HG02885 (cell line): ENCODE results near the gene B3GNT4.
"Not testable (repeated sequence)": the region's sequence is repeated elsewhere in the genome, so short reads cannot be mapped to it uniquely, and the experiment has no call there.

Experiments
- ATAC-seq: cut with Tn5 transposase; IDR thresholded peaks from one replicate; pipeline ENCODE4 v1.9.1; 2021; ENCODE audit warnings: mild to moderate bottlenecking; ENCODE audit not compliant: unreplicated experiment, poor library complexity

The B3GNT4 gene

DNA sequence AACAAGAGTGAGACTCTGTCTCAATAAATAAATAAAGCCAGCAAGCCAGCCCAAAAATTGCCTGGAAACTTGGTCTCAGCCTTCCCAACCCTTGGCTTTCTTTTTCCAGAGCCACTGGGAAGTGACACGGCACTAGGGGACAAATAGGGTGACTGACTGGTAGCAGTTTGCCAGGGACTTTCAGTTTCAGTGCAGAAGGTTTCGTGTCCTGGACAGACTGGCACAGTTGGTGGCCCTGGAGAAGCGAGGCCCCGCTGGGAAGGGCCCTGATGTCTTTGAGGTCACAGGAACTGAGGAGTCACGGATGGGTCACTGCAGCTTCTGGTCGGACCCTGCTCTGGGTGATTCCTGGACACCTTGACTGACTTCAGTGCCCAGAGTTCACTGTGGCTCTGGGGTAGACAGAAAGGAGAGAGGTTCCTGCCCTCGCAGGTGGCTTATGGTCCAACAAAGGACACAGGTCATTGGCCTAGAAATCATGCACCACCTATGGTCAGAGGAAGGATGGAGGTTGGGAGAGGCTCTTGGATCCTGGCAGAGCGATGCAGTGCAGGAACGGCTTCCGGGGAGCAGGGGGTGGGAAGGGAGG lies 17.9 kb upstream of the B3GNT4 start:
- ATAC-seq, result no peak

DNA sequence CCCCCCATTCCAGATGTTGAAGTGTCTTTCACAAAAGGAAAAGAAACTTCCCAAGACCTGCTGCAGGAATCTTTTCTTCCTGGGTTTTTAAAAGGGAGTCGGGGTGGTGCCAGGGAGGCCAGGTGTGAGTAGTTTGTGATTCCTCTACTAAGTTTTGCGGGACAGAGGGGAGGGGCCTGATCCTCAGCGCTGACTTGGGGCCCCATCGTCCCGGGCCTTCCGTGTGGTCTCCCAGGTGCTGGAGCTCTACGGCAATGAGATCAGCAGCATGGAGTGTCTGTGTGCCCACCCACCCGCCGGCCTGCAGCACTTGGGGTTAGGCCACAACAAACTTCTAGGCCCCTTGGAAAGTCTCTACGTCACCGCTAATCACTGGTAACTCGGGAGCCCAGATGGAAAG lies 16.0 kb upstream of the B3GNT4 start:
- no peak for ATAC-seq

DNA sequence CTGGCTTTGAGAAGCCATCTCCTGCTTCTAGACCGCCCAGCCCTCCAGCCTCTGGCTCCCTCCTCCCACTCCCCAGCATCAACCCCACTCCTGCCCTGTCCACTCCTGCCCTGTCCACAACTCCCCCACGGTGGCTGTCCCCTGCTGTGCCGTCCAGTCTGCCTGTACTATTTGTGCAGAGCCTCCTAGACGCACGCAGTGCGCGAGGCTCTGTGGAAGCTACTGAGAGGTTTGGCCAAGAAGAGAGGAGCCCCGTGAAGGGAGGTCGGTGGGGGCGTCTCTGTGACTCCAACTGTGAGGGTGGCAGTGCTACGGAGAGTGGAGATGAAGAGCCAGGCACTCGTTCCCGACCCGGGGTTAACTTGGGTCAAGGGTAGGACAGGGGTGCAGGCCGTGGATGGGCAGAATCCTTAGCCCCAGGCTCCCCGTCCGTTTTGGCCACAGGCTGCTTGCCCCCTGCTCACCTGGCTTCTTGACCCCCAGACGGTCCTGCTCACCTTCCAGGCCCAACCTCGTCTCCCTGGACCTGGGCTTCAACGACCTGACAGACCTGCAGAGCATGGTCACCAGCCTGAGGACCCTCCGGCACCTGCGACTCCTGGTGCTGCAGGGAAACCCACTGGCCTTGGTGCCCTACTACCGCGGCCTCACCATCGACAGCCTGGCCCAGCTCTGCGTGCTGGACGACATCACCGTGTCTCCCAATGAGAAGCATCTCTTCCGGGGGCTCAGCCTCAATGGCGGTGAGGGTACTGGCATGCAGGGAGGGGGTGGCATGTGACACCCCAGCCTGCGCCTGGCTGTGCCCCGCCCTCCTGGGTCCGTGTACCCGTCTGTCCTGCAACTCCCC lies 13.7 kb upstream of the B3GNT4 start:
- no peak for ATAC-seq

DNA sequence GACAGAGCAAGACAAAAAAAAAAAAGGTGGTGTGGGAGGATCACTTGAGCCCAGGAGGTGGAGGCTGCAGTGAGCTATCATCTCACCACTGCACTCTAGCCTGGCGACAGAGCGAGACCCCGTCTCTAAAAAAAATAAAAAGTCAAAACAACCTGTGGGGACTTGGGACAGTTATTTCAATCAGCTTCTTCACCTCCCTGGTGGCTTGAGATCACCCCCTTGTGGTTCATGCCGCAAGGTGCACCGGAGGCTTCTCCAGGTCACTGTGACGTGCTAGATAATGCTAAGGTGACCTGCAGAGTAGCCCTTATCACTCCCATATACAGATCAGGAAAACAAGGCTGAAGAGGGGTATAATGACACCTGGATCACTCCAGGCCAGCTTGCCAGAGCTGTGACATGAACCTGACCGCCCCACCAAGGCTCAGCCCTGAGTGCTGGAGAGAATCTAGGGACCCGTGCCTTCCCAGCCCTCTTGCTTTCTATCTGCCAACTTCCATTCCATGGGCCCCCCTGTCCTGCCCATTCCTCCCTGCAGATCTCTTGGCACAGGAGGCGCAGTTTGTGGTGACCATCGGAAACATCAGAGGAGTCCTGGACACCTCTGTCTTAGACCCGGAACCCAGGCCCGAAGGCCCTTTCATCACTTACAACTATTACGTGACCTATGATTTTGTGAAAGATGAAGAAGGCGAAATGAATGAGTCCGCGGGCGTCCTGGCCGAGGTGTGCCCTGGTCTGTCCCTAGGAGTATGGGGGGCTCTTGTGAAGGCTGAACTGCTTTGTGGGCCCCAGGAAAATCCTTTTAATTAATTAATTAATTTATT lies 12.5 kb upstream of the B3GNT4 start:
- no peak for ATAC-seq

DNA sequence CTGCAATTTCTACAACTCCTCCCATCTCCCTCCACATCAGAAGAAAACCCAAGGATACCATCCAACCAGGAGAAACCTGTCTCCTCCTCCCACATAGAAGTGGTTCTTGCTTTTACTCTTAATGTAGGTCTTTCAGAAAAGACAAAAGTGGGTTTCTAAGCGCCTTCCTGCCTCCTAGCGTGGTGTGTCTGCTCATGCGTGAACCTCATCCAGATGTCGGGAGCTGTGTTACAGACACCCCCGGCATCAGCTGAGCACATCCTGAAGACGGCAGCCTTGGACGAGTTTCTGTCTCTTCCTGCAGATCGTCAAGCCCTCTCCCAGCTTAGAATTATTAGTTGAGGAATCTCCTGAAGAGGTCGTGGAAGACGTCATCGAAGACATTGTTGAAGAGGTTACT lies 11.1 kb upstream of the B3GNT4 start:
- ATAC-seq, result no peak

DNA sequence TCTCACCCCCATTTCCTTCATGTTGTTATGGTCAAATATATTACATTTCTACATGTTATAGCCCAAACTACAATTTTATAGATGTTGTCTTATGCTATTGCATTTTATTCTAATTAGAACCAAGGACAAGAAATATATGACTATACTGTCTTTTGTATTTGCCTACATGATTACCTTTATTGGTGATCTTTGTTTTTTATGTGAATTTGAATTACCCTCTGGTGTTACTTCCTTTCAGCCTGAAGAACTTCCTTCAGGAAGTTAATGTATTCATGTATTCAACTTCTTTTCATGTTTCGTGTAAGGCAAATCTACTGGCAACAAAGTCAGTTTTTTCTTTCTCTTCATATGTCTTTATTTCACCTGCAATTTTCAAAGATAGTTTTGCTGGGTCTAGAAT lies 8.7 kb upstream of the B3GNT4 start:
- no peak for ATAC-seq

DNA sequence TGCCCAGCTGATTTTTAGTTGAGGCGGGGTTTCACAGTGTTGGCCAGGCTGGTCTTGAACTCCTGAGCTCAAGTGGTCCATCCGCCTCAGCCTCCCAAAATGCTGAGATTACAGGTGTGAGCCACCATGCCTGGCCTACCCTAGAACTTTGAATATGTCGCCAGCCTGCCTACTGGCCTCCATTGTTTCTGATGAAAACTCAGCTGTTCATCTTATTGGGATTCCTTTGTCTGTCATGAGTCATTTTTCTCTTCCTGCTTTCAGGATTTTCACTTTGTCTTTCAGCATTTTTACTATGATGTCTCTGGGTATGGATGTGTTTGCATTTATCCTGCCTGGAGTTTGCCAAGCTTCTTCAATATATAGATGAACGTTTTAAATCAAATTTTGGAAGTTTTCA lies 8.1 kb upstream of the B3GNT4 start:
- no peak for ATAC-seq

DNA sequence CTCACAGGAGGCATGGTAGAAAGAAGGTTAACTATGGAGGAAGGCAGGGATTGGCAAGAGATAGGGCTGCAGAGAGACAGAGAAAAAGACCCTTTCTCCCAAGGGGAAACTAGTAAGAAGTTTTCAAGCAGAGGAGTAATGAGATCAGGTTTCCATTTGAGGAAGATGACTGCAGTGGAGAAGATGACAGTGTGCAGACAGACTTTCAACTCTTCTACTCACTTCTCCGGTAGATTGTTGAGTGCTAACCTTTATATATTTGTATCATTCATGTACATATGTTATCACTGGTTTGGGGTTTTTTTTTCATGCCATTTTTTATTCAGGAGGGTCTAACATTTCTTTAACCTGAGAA lies 5.9 kb upstream of the B3GNT4 start:
- ATAC-seq, result no peak

DNA sequence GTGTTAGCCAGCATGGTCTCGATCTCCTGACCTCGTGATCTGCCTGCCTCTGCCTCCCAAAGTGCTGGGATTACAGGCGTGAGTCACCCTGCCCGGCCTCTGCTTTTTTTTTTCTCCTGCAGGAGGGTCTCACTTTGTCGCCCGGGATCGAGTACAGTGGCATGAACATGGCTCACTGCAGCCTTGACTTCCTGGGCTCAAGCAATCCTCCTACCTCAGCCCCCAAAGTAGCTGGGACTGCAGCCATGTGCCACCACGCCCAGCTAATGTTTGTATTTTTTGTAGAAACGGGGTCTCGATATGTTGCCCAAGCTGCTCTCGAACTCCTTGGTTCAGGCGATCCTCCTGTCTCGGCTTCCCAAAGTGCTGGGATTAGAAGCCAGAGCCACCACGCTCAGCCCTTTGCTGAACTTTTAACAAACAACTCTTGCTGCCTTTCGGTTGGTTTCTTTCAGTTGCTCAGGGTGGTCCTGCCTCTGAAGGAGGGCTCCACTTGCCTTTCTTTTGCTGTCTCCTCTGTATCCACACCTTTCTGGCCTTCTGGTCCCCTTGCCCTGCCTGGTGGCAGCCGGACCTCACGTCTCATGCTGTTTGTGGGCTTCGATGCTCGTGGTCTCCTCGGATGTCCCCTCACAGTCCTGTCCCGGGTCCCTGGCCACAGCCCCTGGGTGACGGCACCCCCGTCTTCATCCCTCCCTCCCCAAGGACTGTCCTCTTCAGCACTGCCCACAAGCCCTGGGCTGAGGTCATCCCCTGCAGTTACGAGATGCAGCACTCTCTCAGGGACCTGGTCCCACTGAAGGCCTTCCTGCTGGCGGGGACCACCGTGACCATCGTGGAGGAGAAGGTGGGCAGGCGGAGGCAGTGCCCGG lies 3.8 kb upstream of the B3GNT4 start:
- ATAC-seq, result no peak

DNA sequence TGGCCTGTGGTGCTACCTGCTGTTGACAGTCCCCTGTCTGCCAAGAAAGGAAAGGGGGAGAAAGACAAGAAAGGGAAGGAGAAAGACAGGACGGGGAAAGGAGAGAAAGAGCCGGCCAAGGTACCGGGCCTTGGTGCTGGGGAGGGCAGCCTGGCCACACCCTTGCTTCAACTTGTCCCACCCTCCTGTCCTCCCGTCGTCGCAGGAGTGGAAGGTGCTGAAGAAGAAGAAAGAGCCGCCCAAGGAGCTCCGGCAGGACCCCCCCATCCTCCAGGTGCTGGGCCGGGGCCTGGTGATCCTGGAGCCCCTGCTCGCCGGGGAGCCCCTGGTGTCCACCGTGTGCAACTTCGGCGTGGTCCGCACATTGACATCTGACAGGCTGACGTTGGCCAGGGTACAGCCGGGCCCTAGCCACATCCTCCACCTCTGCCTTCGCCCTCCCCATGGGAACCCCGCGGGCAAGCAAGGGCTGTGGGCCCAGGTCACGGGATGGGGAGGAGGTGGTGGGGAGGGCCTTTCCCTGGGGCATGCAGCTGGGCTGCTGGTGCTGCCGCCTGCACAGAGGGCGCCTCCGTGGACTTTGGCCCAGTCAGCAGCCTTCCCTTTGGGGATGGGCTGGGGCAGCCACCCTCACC lies 2.9 kb upstream of the B3GNT4 start:
- no peak for ATAC-seq

DNA sequence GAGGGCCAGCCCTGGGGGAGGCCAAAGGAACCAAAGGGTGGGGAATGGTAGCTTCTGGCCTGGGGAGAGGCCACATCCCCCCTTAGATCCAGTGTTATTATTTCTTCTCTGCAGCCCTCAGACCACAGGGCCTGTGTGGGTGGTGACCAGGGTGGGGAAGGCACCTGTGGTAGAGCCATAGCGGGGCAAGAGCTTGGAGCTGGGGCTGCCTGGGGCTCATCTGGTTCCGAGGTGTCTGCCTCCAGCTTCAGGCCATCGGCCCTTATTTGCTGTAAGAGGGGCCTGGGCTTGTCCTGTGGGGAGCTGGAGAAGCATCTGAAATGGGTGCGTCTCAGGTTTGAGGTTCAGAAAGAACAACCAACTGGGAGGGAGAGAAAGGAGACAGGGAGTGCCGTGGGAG lies 2.1 kb upstream of the B3GNT4 start:
- no peak for ATAC-seq

DNA sequence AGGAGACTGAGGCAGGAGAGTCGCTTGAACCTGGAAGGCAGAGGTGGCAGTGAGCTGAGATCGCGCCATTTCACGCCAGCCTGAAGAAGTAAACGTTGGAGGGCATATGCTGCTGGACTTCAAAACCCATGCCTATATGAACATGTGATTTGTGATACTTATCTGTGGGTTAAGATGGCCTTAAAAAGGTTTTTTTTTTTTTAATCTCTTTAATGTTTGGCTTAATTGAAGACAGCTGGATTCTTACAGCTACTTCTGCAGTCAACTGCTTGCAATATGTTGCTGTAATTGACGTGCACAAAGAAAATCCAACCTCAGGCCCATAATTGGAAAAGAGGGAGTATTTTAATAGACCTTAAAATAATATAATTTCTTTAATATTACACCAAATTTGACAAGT lies 1.5 kb upstream of the B3GNT4 start:
- no peak for ATAC-seq

DNA sequence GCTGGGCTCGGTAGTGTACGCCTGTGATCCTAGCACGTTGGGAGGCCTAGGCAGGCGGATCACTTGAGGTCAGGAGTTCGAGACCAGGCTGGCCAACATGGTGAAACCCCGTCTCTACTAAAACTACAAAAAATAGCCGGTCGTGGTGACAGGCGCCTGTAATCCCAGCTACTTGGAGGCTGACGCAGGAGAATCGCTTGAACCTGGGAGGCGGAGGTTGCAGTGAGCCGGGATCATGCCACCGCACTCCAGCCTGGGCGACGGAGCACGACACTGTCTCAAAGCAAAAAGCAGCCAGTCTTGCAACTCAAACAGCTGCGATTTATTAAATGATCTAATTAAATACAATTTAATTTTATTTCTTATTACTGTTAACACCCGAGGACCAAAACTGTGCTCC lies 698 bp upstream of the B3GNT4 start:
- not testable (repeated sequence) for ATAC-seq

DNA sequence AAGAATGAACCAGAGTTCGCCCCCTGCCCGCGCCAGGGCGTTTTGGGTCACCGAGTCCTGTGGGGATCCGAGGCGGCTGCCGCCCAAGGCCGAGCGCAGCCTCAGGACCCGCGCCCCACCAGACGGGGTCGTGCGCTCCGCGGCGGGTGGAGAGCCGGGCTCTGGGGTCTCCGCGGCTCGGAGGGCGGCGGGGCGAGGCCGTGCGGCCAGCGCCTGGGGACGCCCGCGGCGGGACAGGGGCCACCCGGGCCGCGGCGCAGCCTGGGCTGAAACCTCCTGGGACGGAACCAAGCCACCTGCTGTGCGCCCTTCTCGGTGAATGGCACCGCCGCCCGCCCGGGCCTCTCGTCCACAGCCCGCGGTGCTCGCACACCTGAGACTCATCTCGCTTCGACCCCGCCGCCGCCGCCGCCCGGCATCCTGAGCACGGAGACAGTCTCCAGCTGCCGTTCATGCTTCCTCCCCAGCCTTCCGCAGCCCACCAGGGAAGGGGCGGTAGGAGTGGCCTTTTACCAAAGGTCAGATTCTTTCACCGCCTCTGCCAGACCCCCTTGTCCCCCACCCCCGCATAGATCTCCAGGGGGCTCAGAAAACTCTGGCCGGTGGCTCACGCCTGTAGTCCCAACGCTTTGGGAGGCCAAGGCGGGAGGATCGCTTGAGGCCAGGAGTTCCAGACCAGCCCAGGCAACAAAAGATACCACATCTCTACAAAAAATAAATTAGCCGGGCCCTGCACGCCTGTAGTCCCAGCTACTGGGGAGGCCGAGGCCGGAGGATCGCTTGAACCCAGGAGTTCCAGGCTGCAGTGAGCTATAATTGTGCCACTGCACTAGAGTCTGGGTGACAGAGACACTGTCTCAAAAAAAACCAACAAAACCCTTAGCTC lies 901 bp downstream of the B3GNT4 start:
- no peak for ATAC-seq

DNA sequence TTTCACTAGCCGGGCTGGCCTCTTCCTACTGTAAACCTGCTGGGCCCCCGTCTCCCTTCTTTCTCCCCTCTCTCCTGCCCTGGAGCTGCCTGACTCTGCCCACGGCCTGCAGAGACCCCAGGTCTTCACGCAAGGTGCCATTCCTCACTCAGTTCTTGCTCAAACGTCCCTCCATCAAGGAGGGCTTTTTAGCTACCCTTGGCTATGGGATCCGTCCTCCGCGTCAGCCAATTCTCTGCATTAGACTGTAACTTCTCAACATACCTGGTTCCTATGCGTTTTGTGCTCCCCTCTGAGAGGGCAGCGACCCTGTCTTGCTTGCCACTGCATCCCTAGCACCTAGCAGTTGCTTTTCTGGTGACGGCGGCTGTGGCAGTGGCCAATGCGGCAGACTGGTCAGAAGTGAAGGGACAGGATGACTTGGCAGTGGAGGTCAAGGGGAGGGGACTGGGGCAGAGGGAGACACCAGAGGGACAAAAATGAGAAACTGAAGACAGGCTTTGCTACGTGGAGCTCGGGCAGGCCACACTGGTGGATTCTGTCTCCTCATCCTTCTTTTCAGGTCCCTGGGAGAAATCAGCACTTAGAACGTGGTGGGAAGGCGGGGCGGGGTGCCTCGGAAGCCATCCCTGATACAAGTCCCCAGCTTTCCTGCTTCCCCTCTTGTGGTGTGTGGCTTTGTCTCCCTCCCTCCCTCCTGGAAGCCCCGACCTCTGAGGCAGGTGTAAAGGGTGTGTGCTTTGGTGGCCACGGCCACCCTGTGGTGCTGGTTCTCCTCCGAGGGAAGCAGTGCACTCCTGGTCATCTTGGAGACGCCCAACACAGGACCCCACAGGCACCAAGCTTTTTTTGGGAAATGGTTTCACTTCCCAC lies 1.8 kb downstream of the B3GNT4 start:
- ATAC-seq, result no peak

DNA sequence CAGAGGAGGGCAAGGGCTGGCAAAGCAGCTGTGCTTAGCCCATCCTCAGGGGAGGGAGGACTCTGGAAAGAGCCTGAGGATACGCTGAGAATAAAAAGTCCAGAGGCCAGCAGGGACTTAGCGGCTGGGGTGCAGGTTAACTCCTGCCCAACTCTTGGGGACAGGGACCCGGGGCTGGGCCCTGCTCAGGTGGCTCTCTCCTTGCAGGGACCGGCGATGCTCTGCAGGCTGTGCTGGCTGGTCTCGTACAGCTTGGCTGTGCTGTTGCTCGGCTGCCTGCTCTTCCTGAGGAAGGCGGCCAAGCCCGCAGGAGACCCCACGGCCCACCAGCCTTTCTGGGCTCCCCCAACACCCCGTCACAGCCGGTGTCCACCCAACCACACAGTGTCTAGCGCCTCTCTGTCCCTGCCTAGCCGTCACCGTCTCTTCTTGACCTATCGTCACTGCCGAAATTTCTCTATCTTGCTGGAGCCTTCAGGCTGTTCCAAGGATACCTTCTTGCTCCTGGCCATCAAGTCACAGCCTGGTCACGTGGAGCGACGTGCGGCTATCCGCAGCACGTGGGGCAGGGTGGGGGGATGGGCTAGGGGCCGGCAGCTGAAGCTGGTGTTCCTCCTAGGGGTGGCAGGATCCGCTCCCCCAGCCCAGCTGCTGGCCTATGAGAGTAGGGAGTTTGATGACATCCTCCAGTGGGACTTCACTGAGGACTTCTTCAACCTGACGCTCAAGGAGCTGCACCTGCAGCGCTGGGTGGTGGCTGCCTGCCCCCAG lies 2.8 kb downstream of the B3GNT4 start:
- no peak for ATAC-seq

DNA sequence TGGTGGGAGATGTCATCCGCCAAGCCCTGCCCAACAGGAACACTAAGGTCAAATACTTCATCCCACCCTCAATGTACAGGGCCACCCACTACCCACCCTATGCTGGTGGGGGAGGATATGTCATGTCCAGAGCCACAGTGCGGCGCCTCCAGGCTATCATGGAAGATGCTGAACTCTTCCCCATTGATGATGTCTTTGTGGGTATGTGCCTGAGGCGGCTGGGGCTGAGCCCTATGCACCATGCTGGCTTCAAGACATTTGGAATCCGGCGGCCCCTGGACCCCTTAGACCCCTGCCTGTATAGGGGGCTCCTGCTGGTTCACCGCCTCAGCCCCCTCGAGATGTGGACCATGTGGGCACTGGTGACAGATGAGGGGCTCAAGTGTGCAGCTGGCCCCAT lies 3.5 kb downstream of the B3GNT4 start:
- ATAC-seq, result no peak
